IMR-90 (cell line): ENCODE data around the gene RGS17. TPM values are rescaled to one million over a fixed set of nuclear protein-coding genes. Genes with fewer than 3 reads are reported as not detected.

Experiments used
- ATAC-seq: fragments of 200-7000 bp; cut with Tn5 transposase; 2 replicates; pipeline ENCODE4 v1.9.1; 2020; ENCODE audit warnings: low read depth, mild to moderate bottlenecking, moderate library complexity
- BruUV-seq: library from RNA; stranded (reverse); fragments of 400-500 nt; replicated peaks from 2 replicates; lab custom pipeline; 2021; lab: Mats Ljungman, UMichigan
- CTCF ChIA-PET: fragments of 300-600 bp; formaldehyde crosslinking; extraction: SDS; loops from one replicate; lab custom pipeline; 2021; ENCODE audit warnings: antibody characterized with exemption; lab: Yijun Ruan, JAX
- POLR2A ChIA-PET: fragments of 300-600 bp; sonication (Branson Sonifier 250); formaldehyde crosslinking; loops from one replicate; lab custom pipeline; 2022; ENCODE audit warnings: antibody characterized with exemption; ENCODE audit not compliant: unreplicated experiment; lab: Charles Lee
- DNase-seq: peaks from one replicate; pipeline ENCODE4 v3.0.0; 2013
- H2AFZ ChIP-seq: replicated peaks from 2 replicates; pipeline ENCODE3; 2013; ENCODE audit warnings: low read length, mild to moderate bottlenecking; ENCODE audit not compliant: poor library complexity
- H2AK5ac ChIP-seq: 2 replicates; pipeline ENCODE4 v1.6.1; 2013; ENCODE audit warnings: low read depth, low read length, inconsistent platforms
- H2AK9ac ChIP-seq: replicated peaks from 2 replicates; pipeline ENCODE3; 2013; ENCODE audit warnings: mild to moderate bottlenecking, low read depth, low read length, moderate library complexity; ENCODE audit not compliant: poor library complexity
- H2BK120ac ChIP-seq: 2 replicates; pipeline ENCODE4 v1.6.1; 2013; ENCODE audit warnings: low read depth, low read length, inconsistent platforms
- H2BK15ac ChIP-seq: 3 replicates; pipeline ENCODE4 v1.6.1; 2013; ENCODE audit warnings: low read depth, low read length, inconsistent platforms
- H2BK20ac ChIP-seq: 2 replicates; pipeline ENCODE4 v1.6.1; 2013; ENCODE audit warnings: low read depth, mild to moderate bottlenecking, inconsistent platforms, low read length, moderate library complexity
- H2BK5ac ChIP-seq: 2 replicates; pipeline ENCODE4 v1.6.1; 2013; ENCODE audit warnings: mild to moderate bottlenecking, low read depth, low read length, inconsistent platforms; ENCODE audit not compliant: poor library complexity, severe bottlenecking
- H3K14ac ChIP-seq: replicated peaks from 2 replicates; pipeline ENCODE4 v1.6.1; 2013; ENCODE audit warnings: low read depth, low read length, inconsistent platforms
- H3K18ac ChIP-seq: 2 replicates; pipeline ENCODE4 v1.6.1; 2013; ENCODE audit warnings: low read depth, low read length, control low read depth
- H3K23ac ChIP-seq: 2 replicates; pipeline ENCODE4 v1.6.1; 2013; ENCODE audit warnings: low read depth, low read length, inconsistent platforms
- H3K27ac ChIP-seq: 2 replicates; pipeline ENCODE4 v1.5.1; 2013; ENCODE audit warnings: mild to moderate bottlenecking, control low read depth, low read length; ENCODE audit not compliant: insufficient read depth
- H3K27me3 ChIP-seq: 2 replicates; pipeline ENCODE4 v1.6.1; 2013; ENCODE audit warnings: low read length; ENCODE audit not compliant: control insufficient read depth, insufficient read depth
- H3K36me3 ChIP-seq: 2 replicates; pipeline ENCODE4 v1.6.1; 2013; ENCODE audit warnings: low read length, mixed read lengths; ENCODE audit not compliant: control insufficient read depth, insufficient read depth
- H3K4ac ChIP-seq: 2 replicates; pipeline ENCODE4 v1.6.1; 2013; ENCODE audit warnings: low read depth, low read length, inconsistent platforms
- H3K4me1 ChIP-seq: 2 replicates; pipeline ENCODE4 v1.6.1; 2013; ENCODE audit warnings: low read length, mixed read lengths; ENCODE audit not compliant: control insufficient read depth, insufficient read depth
- H3K4me2 ChIP-seq: 2 replicates; pipeline ENCODE4 v1.6.1; 2013; ENCODE audit warnings: low read depth, mild to moderate bottlenecking, control low read depth, low read length, moderate library complexity
- H3K4me3 ChIP-seq: 2 replicates; pipeline ENCODE4 v1.5.1; 2013; ENCODE audit warnings: low read depth, mild to moderate bottlenecking, control low read depth, low read length, moderate library complexity; ENCODE audit not compliant: insufficient read depth
- H3K56ac ChIP-seq: 2 replicates; pipeline ENCODE4 v1.6.1; 2013; ENCODE audit warnings: low read length, inconsistent platforms; ENCODE audit not compliant: insufficient read depth; ENCODE audit errors: extremely low read depth
- H3K79me1 ChIP-seq, 2 experiments: 2 replicates each; pipeline ENCODE4 v1.6.1; 2013; ENCODE audit warnings: low read length in 2 of 2, inconsistent platforms in 1 of 2, low read depth in 1 of 2
- H3K9ac ChIP-seq: 2 replicates; pipeline ENCODE4 v1.6.1; 2013; ENCODE audit warnings: low read depth, low read length, control low read depth
- H3K9me1 ChIP-seq: 2 replicates; pipeline ENCODE4 v1.6.1; 2013; ENCODE audit warnings: low read length, inconsistent platforms; ENCODE audit not compliant: insufficient read depth
- H3K9me3 ChIP-seq: 2 replicates; pipeline ENCODE4 v1.6.1; 2013; ENCODE audit warnings: low read length; ENCODE audit not compliant: control insufficient read depth, insufficient read depth
- H4K20me1 ChIP-seq: 2 replicates; pipeline ENCODE4 v1.6.1; 2013; ENCODE audit warnings: low read length, inconsistent platforms; ENCODE audit not compliant: insufficient read depth
- H4K5ac ChIP-seq: 2 replicates; pipeline ENCODE4 v1.6.1; 2013; ENCODE audit warnings: mild to moderate bottlenecking, low read depth, low read length, control low read depth
- H4K8ac ChIP-seq, 2 experiments: 2 replicates each; pipeline ENCODE4 v1.6.1; 2013; ENCODE audit warnings: low read depth in 2 of 2, low read length in 2 of 2, control low read depth in 1 of 2, inconsistent platforms in 1 of 2
- H4K91ac ChIP-seq: 2 replicates; pipeline ENCODE4 v1.6.1; 2013; ENCODE audit warnings: low read depth, low read length, inconsistent platforms; ENCODE audit not compliant: insufficient read depth
- NFE2L2 ChIP-seq: fragments of 150-350 bp; IDR thresholded peaks from 2 replicates; pipeline ENCODE4 v1.6.1; 2016; ENCODE audit warnings: low read depth, mild to moderate bottlenecking, low read length
- RCOR1 ChIP-seq: IDR thresholded peaks from 2 replicates; pipeline ENCODE4 v1.6.1; 2012; ENCODE audit warnings: mild to moderate bottlenecking, low read length, improper control_type of control experiment; ENCODE audit not compliant: insufficient replicate concordance
- SMC3 ChIP-seq: fragments of 150-350 bp; IDR thresholded peaks from 2 replicates; pipeline ENCODE4 v1.6.1; 2016; ENCODE audit warnings: low read depth, mild to moderate bottlenecking, antibody characterized with exemption, low read length, moderate library complexity
- WGBS, 2 experiments: methylation state at CpG; one replicate each; pipeline versions ENCODE4 v1.1.5 to v1.1.7; 2013; ENCODE audit warnings: missing lambda C conversion rate in 2 of 2; ENCODE audit not compliant: insufficient read length in 1 of 2; ENCODE audit errors: extremely low coverage in 2 of 2; 5-methylcytosine and 5-hydroxymethylcytosine counted together
- dilution Hi-C: fragments of 300-500 bp; cut with HindIII; formaldehyde crosslinking; loops from one replicate; pipeline ENCODE4 v1.14.3; 2018; ENCODE audit warnings: low sequenced_read_pairs; ENCODE audit not compliant: unreplicated experiment
- in situ Hi-C: fragments of 300-500 bp; cut with MboI; formaldehyde crosslinking; loops from 3 replicates; pipeline ENCODE4 v1.14.3; 2019; ENCODE audit warnings: low sequenced_read_pairs, inconsistent platforms, mixed read lengths
- intact Hi-C: fragments of 100-400 bp; cut with micrococcal nuclease; formaldehyde crosslinking; loops from 2 replicates; pipeline ENCODE4 v1.10.0; 2022
- polyA plus RNA-seq, 3 experiments: library from polyadenylated mRNA; depleted of rRNA; stranded (reverse); fragments of >200 nt; gene quantifications; 2 replicates each; pipeline ENCODE4 v1.2.3, GENCODE V29; 2012; ENCODE audit warnings: low replicate concordance in 1 of 3
- total RNA-seq: library from RNA; depleted of rRNA; stranded (reverse); fragments of >200 nt; gene quantifications from 2 replicates; pipeline ENCODE4 v1.2.3, GENCODE V29; 2012
- TF ChIP-seq, protein P1 (sequence below): conservative IDR thresholded peaks from 2 replicates; pipeline ENCODE4 v1.5.1; 2012; ENCODE audit warnings: mild to moderate bottlenecking, low read depth, low read length, improper control_type of control experiment

RGS17 gene
- total and polyA plus RNA-seq, 2 of the 4 experiments (the other 2 are of a cell fraction) = 0.75 to 1.4 TPM

DNA sequence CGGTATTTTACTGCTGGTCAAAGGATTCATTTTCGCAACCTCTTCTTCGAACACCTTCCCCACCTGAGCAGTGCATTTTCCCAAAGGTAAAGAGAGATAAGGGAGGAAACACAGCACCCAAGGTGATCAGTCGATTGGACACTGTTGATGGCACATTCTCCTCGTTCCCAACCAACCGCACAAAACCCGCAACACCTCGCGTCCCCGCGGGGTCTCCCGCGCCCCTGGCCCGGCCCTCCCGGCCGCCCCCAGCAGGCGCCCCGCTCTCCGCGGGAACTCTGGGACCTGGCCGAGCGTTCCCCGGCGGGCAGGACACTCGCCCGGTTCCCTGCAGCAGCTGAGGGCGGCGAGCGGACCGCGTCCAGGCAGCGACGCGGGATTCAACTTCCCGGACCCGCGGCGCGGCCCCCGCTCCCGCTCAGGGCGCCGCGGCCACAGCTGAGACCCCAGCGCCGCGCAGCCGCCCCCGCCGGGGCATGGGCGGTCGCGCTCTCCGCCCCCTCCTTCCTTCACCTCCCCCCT is 506 bp downstream of the RGS17 start:
- H2BK120ac ChIP-seq = peak overlapping the region; percentile 10; the same call in 1 of the 2 replicates
- 2% methylated on average over 31 of the region's 54 CpGs; no CpG with 5 or more reads in 1 of the 2 experiments for WGBS, 2 experiments
- H3K9me3 ChIP-seq = no peaks in the 10 kb centered on the region
- H3K9ac ChIP-seq = peak overlapping the region; percentile 65
- H3K9me1 ChIP-seq = no peaks in the 10 kb centered on the region
- DNase-seq = no peak
- dilution Hi-C loops = no loop called here
- H3K79me1 ChIP-seq = peaks cover 3 to 7% of the 10 kb centered on the region in 2 experiments; a peak in 1 of 4 replicates
- H2BK20ac ChIP-seq = no peak overlapping the region
- peak overlapping the region; percentile 94 for H3K4me2 ChIP-seq
- ChIA-PET CTCF (no interaction called here), POLR2A (no interaction called here)
- no peaks in the 10 kb centered on the region for H4K20me1 ChIP-seq
- H3K36me3 ChIP-seq = no peaks in the 10 kb centered on the region
- peak overlapping the region; percentile 96 for H2AFZ ChIP-seq
- H4K8ac ChIP-seq = no peak overlapping the region
- H2BK5ac ChIP-seq = peak overlapping the region; percentile 4
- no peak overlapping the region for H2AK5ac ChIP-seq
- in situ Hi-C loops = no loop called here
- peak; percentile 30 for ATAC-seq
- TF ChIP-seq NFE2L2 = no peak
- no peak for TF ChIP-seq RCOR1
- TF ChIP-seq, protein P1, sequence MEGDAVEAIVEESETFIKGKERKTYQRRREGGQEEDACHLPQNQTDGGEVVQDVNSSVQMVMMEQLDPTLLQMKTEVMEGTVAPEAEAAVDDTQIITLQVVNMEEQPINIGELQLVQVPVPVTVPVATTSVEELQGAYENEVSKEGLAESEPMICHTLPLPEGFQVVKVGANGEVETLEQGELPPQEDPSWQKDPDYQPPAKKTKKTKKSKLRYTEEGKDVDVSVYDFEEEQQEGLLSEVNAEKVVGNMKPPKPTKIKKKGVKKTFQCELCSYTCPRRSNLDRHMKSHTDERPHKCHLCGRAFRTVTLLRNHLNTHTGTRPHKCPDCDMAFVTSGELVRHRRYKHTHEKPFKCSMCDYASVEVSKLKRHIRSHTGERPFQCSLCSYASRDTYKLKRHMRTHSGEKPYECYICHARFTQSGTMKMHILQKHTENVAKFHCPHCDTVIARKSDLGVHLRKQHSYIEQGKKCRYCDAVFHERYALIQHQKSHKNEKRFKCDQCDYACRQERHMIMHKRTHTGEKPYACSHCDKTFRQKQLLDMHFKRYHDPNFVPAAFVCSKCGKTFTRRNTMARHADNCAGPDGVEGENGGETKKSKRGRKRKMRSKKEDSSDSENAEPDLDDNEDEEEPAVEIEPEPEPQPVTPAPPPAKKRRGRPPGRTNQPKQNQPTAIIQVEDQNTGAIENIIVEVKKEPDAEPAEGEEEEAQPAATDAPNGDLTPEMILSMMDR = no peak
- TF ChIP-seq SMC3 = no peak
- H4K5ac ChIP-seq = no peak overlapping the region
- no TSS peak for BruUV-seq
- no peak overlapping the region for H3K56ac ChIP-seq
- peaks cover 2% of the 10 kb centered on the region; the same call in 1 of the 2 replicates for H3K27me3 ChIP-seq
- no peaks in the 10 kb centered on the region; the same call in 1 of the 2 replicates for H3K4me1 ChIP-seq
- peak overlapping the region; percentile 95 for H2AK9ac ChIP-seq
- intact Hi-C loops = loop anchor here (1.0 to 2.0 kb wide), 3 partner anchors 36 to 182 kb away; no protein-coding TSS in a partner anchor
- no peak overlapping the region for H2BK15ac ChIP-seq
- peak overlapping the region; percentile 62 for H3K4me3 ChIP-seq
- H4K91ac ChIP-seq = no peak overlapping the region
- peak overlapping the region; percentile 43 for H3K27ac ChIP-seq
- 0 out of 2 replicates have a peak overlapping the region, but pooled peaks have one; percentile 55 for H3K4ac ChIP-seq
- H3K18ac ChIP-seq = no peak overlapping the region
- peak overlapping the region; percentile 3; the same call in 1 of the 2 replicates for H3K14ac ChIP-seq
- H3K23ac ChIP-seq = peak overlapping the region; percentile 76
